K562 (cell line): ENCODE measurements around the gene MAGEB2. TPM values are rescaled to one million over a fixed set of nuclear protein-coding genes. Genes with fewer than 3 reads are reported as not detected.

Source experiments
- IFI16 ChIP-seq: fragments of 250-450 bp; sonication (Bioruptor Pico); IDR thresholded peaks from 2 replicates; pipeline ENCODE4 v2.1.2; 2022; ENCODE audit warnings: mild to moderate bottlenecking, inconsistent platforms
- JUND ChIP-seq, 2 experiments: IDR thresholded peaks; 2 replicates in 1 of 2; 3 replicates in 1 of 2; pipeline ENCODE4 v1.6.1; 2011; ENCODE audit warnings: borderline replicate concordance in 2 of 2, low read depth in 2 of 2, low read length in 2 of 2, improper control_type of control experiment in 1 of 2, missing biosample characterization in 1 of 2, missing genetic modification characterization in 1 of 2, missing genetic modification reagents in 1 of 2
- TFAM ChIP-seq: fragments of 250-450 bp; sonication (Bioruptor Pico); conservative IDR thresholded peaks from 2 replicates; pipeline ENCODE4 v1.5.0; 2021; ENCODE audit warnings: mild to moderate bottlenecking, moderate library complexity
- polyA plus RNA-seq, 8 experiments: library from polyadenylated mRNA; depleted of rRNA in 4 of 8; stranded (reverse) in 5 of 8; unstranded in 3 of 8; fragments of >200 nt; fragmentation: Nextera tagmentation in 2 of 8; fragmentation: Illumina TruSeq in 1 of 8; extraction: Ambion mirVana in 2 of 8; extraction: Trizol in 1 of 8; gene quantifications; 2 replicates each; pipeline versions ENCODE4 v1.2.1 to v1.2.3, GENCODE V29; 2011 to 2014; ENCODE audit warnings: inconsistent platforms in 1 of 8, missing spikeins in 1 of 8
- total RNA-seq, 7 experiments: library from RNA; depleted of rRNA in 6 of 7; stranded (reverse); fragments of >200 nt in 6 of 7; fragmentation: Illumina TruSeq in 2 of 7; extraction: Trizol in 2 of 7; gene quantifications; 2 replicates each; pipeline versions ENCODE4 v1.2.1 to v1.2.3, GENCODE V29; 2011 to 2021; ENCODE audit warnings: low replicate concordance in 1 of 7
- TF ChIP-seq, protein P1 (sequence below): fragments of 450-650 bp; IDR thresholded peaks from 2 replicates; pipeline ENCODE4 v1.6.1; 2016; ENCODE audit warnings: mild to moderate bottlenecking, moderate library complexity
- TF ChIP-seq, protein P2 (sequence below): conservative IDR thresholded peaks from 2 replicates; pipeline ENCODE4 v1.6.1; 2011; ENCODE audit warnings: low read depth, mild to moderate bottlenecking, low read length; ENCODE audit not compliant: control insufficient read depth
- TF ChIP-seq, protein P3 (sequence below): IDR thresholded peaks from 2 replicates; pipeline ENCODE4 v1.6.1; 2011; ENCODE audit warnings: borderline replicate concordance, low read depth, mild to moderate bottlenecking, moderate library complexity, low read length; ENCODE audit not compliant: insufficient read depth, poor library complexity, severe bottlenecking

MAGEB2 gene
- total and polyA plus RNA-seq, 9 of the 15 experiments (the other 6 are each of a cell fraction or from before 2014, with no cell fraction given) = 21.6 to 277 (median 88.8) TPM

DNA sequence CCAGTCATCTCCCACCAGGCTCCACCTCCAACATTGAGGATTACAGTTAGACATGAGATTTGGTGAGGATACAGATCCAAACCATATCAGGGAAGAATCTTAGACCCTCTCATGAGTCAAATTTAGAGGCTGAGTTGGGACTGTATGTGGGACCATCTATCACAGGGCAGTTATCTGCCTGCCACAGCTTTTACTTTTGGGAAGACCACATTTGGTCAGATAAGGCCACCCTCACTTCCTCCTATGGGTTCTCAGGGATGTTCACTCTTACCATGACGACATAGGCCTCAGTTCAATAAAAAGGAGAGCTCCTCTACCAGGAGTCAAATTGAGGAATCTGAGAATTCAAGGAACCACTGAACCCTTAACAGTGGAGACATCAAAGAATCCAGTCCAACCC lies 2.1 kb downstream of the MAGEB2 start (continued):
- TF ChIP-seq, protein P1, sequence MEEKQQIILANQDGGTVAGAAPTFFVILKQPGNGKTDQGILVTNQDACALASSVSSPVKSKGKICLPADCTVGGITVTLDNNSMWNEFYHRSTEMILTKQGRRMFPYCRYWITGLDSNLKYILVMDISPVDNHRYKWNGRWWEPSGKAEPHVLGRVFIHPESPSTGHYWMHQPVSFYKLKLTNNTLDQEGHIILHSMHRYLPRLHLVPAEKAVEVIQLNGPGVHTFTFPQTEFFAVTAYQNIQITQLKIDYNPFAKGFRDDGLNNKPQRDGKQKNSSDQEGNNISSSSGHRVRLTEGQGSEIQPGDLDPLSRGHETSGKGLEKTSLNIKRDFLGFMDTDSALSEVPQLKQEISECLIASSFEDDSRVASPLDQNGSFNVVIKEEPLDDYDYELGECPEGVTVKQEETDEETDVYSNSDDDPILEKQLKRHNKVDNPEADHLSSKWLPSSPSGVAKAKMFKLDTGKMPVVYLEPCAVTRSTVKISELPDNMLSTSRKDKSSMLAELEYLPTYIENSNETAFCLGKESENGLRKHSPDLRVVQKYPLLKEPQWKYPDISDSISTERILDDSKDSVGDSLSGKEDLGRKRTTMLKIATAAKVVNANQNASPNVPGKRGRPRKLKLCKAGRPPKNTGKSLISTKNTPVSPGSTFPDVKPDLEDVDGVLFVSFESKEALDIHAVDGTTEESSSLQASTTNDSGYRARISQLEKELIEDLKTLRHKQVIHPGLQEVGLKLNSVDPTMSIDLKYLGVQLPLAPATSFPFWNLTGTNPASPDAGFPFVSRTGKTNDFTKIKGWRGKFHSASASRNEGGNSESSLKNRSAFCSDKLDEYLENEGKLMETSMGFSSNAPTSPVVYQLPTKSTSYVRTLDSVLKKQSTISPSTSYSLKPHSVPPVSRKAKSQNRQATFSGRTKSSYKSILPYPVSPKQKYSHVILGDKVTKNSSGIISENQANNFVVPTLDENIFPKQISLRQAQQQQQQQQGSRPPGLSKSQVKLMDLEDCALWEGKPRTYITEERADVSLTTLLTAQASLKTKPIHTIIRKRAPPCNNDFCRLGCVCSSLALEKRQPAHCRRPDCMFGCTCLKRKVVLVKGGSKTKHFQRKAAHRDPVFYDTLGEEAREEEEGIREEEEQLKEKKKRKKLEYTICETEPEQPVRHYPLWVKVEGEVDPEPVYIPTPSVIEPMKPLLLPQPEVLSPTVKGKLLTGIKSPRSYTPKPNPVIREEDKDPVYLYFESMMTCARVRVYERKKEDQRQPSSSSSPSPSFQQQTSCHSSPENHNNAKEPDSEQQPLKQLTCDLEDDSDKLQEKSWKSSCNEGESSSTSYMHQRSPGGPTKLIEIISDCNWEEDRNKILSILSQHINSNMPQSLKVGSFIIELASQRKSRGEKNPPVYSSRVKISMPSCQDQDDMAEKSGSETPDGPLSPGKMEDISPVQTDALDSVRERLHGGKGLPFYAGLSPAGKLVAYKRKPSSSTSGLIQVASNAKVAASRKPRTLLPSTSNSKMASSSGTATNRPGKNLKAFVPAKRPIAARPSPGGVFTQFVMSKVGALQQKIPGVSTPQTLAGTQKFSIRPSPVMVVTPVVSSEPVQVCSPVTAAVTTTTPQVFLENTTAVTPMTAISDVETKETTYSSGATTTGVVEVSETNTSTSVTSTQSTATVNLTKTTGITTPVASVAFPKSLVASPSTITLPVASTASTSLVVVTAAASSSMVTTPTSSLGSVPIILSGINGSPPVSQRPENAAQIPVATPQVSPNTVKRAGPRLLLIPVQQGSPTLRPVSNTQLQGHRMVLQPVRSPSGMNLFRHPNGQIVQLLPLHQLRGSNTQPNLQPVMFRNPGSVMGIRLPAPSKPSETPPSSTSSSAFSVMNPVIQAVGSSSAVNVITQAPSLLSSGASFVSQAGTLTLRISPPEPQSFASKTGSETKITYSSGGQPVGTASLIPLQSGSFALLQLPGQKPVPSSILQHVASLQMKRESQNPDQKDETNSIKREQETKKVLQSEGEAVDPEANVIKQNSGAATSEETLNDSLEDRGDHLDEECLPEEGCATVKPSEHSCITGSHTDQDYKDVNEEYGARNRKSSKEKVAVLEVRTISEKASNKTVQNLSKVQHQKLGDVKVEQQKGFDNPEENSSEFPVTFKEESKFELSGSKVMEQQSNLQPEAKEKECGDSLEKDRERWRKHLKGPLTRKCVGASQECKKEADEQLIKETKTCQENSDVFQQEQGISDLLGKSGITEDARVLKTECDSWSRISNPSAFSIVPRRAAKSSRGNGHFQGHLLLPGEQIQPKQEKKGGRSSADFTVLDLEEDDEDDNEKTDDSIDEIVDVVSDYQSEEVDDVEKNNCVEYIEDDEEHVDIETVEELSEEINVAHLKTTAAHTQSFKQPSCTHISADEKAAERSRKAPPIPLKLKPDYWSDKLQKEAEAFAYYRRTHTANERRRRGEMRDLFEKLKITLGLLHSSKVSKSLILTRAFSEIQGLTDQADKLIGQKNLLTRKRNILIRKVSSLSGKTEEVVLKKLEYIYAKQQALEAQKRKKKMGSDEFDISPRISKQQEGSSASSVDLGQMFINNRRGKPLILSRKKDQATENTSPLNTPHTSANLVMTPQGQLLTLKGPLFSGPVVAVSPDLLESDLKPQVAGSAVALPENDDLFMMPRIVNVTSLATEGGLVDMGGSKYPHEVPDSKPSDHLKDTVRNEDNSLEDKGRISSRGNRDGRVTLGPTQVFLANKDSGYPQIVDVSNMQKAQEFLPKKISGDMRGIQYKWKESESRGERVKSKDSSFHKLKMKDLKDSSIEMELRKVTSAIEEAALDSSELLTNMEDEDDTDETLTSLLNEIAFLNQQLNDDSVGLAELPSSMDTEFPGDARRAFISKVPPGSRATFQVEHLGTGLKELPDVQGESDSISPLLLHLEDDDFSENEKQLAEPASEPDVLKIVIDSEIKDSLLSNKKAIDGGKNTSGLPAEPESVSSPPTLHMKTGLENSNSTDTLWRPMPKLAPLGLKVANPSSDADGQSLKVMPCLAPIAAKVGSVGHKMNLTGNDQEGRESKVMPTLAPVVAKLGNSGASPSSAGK = no peak
- peak; percentile 53; the same call in 1 of the 2 replicates for TF ChIP-seq JUND (IDR thresholded peaks at IDR 0.05; ENCODE audit: borderline replicate concordance, low read depth, low read length)
- peak; percentile 53; the same call in 2 of the 3 replicates for TF ChIP-seq JUND (tag; IDR thresholded peaks at IDR 0.05; ENCODE audit: borderline replicate concordance, low read depth, low read length)
- TF ChIP-seq TFAM (CRISPR knock-in tag) = no peak
- TF ChIP-seq, protein P2, sequence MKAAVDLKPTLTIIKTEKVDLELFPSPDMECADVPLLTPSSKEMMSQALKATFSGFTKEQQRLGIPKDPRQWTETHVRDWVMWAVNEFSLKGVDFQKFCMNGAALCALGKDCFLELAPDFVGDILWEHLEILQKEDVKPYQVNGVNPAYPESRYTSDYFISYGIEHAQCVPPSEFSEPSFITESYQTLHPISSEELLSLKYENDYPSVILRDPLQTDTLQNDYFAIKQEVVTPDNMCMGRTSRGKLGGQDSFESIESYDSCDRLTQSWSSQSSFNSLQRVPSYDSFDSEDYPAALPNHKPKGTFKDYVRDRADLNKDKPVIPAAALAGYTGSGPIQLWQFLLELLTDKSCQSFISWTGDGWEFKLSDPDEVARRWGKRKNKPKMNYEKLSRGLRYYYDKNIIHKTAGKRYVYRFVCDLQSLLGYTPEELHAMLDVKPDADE = no peak
- no peak for TF ChIP-seq IFI16 (CRISPR knock-in tag)
- TF ChIP-seq, protein P3, sequence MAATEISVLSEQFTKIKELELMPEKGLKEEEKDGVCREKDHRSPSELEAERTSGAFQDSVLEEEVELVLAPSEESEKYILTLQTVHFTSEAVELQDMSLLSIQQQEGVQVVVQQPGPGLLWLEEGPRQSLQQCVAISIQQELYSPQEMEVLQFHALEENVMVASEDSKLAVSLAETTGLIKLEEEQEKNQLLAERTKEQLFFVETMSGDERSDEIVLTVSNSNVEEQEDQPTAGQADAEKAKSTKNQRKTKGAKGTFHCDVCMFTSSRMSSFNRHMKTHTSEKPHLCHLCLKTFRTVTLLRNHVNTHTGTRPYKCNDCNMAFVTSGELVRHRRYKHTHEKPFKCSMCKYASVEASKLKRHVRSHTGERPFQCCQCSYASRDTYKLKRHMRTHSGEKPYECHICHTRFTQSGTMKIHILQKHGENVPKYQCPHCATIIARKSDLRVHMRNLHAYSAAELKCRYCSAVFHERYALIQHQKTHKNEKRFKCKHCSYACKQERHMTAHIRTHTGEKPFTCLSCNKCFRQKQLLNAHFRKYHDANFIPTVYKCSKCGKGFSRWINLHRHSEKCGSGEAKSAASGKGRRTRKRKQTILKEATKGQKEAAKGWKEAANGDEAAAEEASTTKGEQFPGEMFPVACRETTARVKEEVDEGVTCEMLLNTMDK = no peak
